A549 (cell line): Measurements from ENCODE around the gene CTIF. TPM values are rescaled to one million over a fixed set of nuclear protein-coding genes. Genes with fewer than 3 reads are reported as not detected.

Experiments
- ATAC-seq, 2 experiments: fragments of 200-7000 bp in 1 of 2; fragments of >200 bp in 1 of 2; cut with Nextera tagmentation in 1 of 2; cut with Tn5 transposase in 1 of 2; 3 replicates each; pipeline versions ENCODE4 v1.8.0 to v1.9.1; 2018 to 2020; ENCODE audit warnings: mild to moderate bottlenecking in 1 of 2, moderate library complexity in 1 of 2
- CTCF ChIA-PET: fragments of 300-600 bp; sonication (Branson Sonifier 250); formaldehyde crosslinking; extraction: SDS; loops from one replicate; lab custom pipeline; 2021; ENCODE audit warnings: antibody characterized with exemption, inconsistent platforms; lab: Yijun Ruan, JAX
- POLR2A ChIA-PET: fragments of 350-600 bp; formaldehyde crosslinking; extraction: SDS; loops from one replicate; lab custom pipeline; 2021; ENCODE audit warnings: antibody characterized with exemption, inconsistent platforms; lab: Yijun Ruan, JAX
- DNase-seq, 2 experiments: peaks; one replicate each; pipeline versions ENCODE4 v3.0.0 to v3.0.0-alpha.2; 2011 to 2016; ENCODE audit warnings: low read depth in 1 of 2, low spot score in 1 of 2
- FAIRE-seq: peaks from 2 replicates; lab custom pipeline; 2011; peaks lifted over from hg19 to GRCh38; lab: Jason Lieb, UNC
- H3K27ac ChIP-seq, 2 experiments: fragments of >200 bp; sonication (Bioruptor Twin); formaldehyde crosslinking; 3 replicates each; pipeline ENCODE4 v1.5.1; 2016 to 2017
- H3K4me1 ChIP-seq: fragments of >200 bp; sonication (Bioruptor Twin); formaldehyde crosslinking; 3 replicates; pipeline ENCODE4 v1.6.1; 2016
- H3K4me2 ChIP-seq: fragments of >200 bp; sonication (Bioruptor Twin); formaldehyde crosslinking; 3 replicates; pipeline ENCODE4 v1.6.1; 2016
- H3K4me3 ChIP-seq: fragments of >200 bp; sonication (Bioruptor Twin); formaldehyde crosslinking; 3 replicates; pipeline ENCODE4 v1.5.1; 2016
- H3K9me3 ChIP-seq: fragments of >200 bp; sonication (Bioruptor Twin); formaldehyde crosslinking; 3 replicates; pipeline ENCODE4 v1.6.1; 2016
- CHD4 ChIP-seq: fragments of 200-600 bp; sonication (generic); IDR thresholded peaks from 2 replicates; pipeline ENCODE4 v1.6.1; 2016; ENCODE audit warnings: antibody characterized with exemption, mild to moderate bottlenecking, borderline replicate concordance
- EHMT2 ChIP-seq: fragments of 200-600 bp; sonication (generic); IDR thresholded peaks from 2 replicates; pipeline ENCODE4 v1.6.1; 2016; ENCODE audit warnings: antibody characterized with exemption, low read depth, mild to moderate bottlenecking, moderate library complexity
- ESRRA ChIP-seq: fragments of 150-350 bp; IDR thresholded peaks from 2 replicates; pipeline ENCODE4 v1.6.1; 2014; ENCODE audit warnings: mild to moderate bottlenecking, low read length, borderline replicate concordance
- FOXS1 ChIP-seq: fragments of 250-450 bp; sonication (Bioruptor Pico); IDR thresholded peaks from 2 replicates; pipeline ENCODE4 v1.5.0; 2020; ENCODE audit warnings: mild to moderate bottlenecking, moderate library complexity
- GATA3 ChIP-seq: IDR thresholded peaks from 2 replicates; pipeline ENCODE4 v1.6.1; 2012; ENCODE audit warnings: borderline replicate concordance
- HEYL ChIP-seq: fragments of 250-450 bp; sonication (Bioruptor Pico); IDR thresholded peaks from 2 replicates; pipeline ENCODE4 v1.8.0; 2021; ENCODE audit warnings: mild to moderate bottlenecking, moderate library complexity
- KDM1A ChIP-seq: fragments of 200-600 bp; sonication (generic); IDR thresholded peaks from 2 replicates; pipeline ENCODE4 v1.6.1; 2016; ENCODE audit warnings: low read depth, mild to moderate bottlenecking
- MYC ChIP-seq: IDR thresholded peaks from 2 replicates; pipeline ENCODE4 v1.6.1; 2012; ENCODE audit warnings: mild to moderate bottlenecking, inconsistent platforms, low read length, improper control_type of control experiment, borderline replicate concordance
- PHF8 ChIP-seq: fragments of 200-600 bp; sonication (generic); IDR thresholded peaks from 2 replicates; pipeline ENCODE4 v1.6.1; 2016; ENCODE audit warnings: low read depth, mild to moderate bottlenecking, antibody characterized with exemption, moderate library complexity, borderline replicate concordance
- RCOR1 ChIP-seq: fragments of 150-350 bp; IDR thresholded peaks from 2 replicates; pipeline ENCODE4 v1.6.1; 2014; ENCODE audit warnings: antibody characterized with exemption, low read length, low read depth
- RNF2 ChIP-seq: fragments of 200-600 bp; sonication (generic); IDR thresholded peaks from 2 replicates; pipeline ENCODE4 v1.6.1; 2016; ENCODE audit warnings: low read depth, mild to moderate bottlenecking, antibody characterized with exemption, moderate library complexity, borderline replicate concordance
- TFCP2L1 ChIP-seq: fragments of 250-450 bp; sonication (Bioruptor Pico); IDR thresholded peaks from 2 replicates; pipeline ENCODE4 v1.5.0; 2021; ENCODE audit warnings: mild to moderate bottlenecking
- ZC3H11A ChIP-seq: fragments of 450-650 bp; IDR thresholded peaks from 2 replicates; pipeline ENCODE4 v1.6.1; 2014; ENCODE audit warnings: antibody characterized with exemption, mild to moderate bottlenecking
- WGBS: methylation state at CpG from one replicate; pipeline ENCODE4 v1.1.6; 2017; ENCODE audit errors: missing lambda C conversion rate; 5-methylcytosine and 5-hydroxymethylcytosine counted together
- polyA plus RNA-seq, 4 experiments: library from polyadenylated mRNA; depleted of rRNA in 3 of 4; stranded (reverse); fragments of >200 nt; fragmentation: RNase III in 1 of 4; extraction: RNeasy Plus Mini Kit Qiagen cat#74134 plus additional on column Dnase treatment in 1 of 4; gene quantifications; 2 replicates in 3 of 4; 3 replicates in 1 of 4; pipeline ENCODE4 v1.2.3, GENCODE V29; 2011 to 2017
- TF ChIP-seq, protein P1 (sequence below): IDR thresholded peaks from 2 replicates; pipeline ENCODE4 v1.6.1; 2012
- TF ChIP-seq, protein P2 (sequence below): fragments of >200 bp; sonication (Bioruptor Twin); formaldehyde crosslinking; IDR thresholded peaks from 3 replicates; pipeline ENCODE4 v1.6.1; 2016
- TF ChIP-seq, protein P3 (sequence below): fragments of 250-450 bp; sonication (Bioruptor Pico); IDR thresholded peaks from 2 replicates; pipeline ENCODE4 v1.5.0; 2021; ENCODE audit warnings: mild to moderate bottlenecking, moderate library complexity, borderline replicate concordance
- TF ChIP-seq, protein P4 (sequence below): fragments of 200-600 bp; sonication (generic); IDR thresholded peaks from 2 replicates; pipeline ENCODE4 v1.6.1; 2016; ENCODE audit warnings: antibody characterized with exemption, mild to moderate bottlenecking, moderate library complexity
- TF ChIP-seq, protein P5 (sequence below): fragments of 150-350 bp; IDR thresholded peaks from 2 replicates; pipeline ENCODE4 v1.6.1; 2014; ENCODE audit warnings: low read depth, mild to moderate bottlenecking, low read length
- TF ChIP-seq, protein P6 (sequence below): IDR thresholded peaks from 2 replicates; pipeline ENCODE4 v1.6.1; 2012

CTIF gene
- polyA plus RNA-seq, 2 of the 4 experiments (the other 2 are of a cell fraction): 17.0 to 24.7 TPM

DNA sequence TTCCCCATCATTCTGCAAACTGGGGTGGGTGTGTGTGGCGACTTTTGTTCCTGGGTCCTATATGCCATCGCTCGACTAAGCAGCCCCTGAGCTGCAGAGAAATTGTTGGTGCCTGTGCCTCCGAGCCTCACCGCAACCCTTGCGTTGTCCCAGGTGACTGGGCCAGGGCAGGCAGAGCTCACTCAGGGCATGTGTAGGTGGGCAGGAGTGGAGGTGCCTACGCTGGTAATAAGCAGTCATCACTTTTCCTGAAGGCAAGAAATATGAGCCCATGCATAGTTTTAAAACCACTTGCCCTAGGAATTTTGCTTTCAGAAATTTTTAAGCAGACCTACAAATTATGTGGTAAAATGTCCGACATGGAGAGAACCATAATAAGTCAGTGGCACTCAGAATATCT lies 214.1 kb downstream of the CTIF start:
- ATAC-seq (no peak), DNase-seq (no peak), FAIRE-seq (no peak)
- Histone ChIP-seq H3K4me3 (no peak overlapping the region), H3K27ac (no peak overlapping the region), H3K4me2 (no peak overlapping the region), H3K4me1 (no peaks in the 10 kb centered on the region), H3K9me3 (no peaks in the 10 kb centered on the region)
- CTCF ChIA-PET: no interaction called here
- POLR2A ChIA-PET: no interaction called here
- TF ChIP-seq, protein P1, sequence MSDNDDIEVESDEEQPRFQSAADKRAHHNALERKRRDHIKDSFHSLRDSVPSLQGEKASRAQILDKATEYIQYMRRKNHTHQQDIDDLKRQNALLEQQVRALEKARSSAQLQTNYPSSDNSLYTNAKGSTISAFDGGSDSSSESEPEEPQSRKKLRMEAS: no peak
- no peak for TF ChIP-seq EHMT2
- WGBS: 98% methylated on average over 8 of the region's 8 CpGs

DNA sequence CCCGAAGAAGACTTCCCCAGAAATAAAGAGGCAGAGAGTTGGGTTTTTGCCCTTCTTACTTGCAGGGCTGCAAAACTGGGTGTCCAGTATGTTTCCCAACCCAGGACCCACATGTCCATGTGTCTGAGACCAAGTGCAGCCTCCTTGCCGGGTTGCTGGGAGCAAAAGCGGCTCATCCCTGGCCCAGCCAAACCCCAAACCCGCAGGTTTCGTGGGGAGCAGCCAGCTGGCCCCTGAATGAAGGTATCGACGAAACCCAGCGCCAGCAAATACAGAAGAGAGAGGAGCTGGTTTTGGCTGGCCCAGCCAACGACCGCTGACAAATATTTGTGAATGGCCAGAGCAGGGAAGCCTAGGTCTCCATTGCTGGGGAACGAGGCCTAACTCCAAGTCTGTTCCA lies 214.9 kb downstream of the CTIF start:
- H3K9me3 ChIP-seq: no peaks in the 10 kb centered on the region
- FAIRE-seq: no peak
- no peak for ATAC-seq
- no peak for DNase-seq
- WGBS: 96% methylated on average over 9 of the region's 11 CpGs
- no peak overlapping the region for H3K27ac ChIP-seq
- TF ChIP-seq CHD4: no peak
- TF ChIP-seq, protein P2, sequence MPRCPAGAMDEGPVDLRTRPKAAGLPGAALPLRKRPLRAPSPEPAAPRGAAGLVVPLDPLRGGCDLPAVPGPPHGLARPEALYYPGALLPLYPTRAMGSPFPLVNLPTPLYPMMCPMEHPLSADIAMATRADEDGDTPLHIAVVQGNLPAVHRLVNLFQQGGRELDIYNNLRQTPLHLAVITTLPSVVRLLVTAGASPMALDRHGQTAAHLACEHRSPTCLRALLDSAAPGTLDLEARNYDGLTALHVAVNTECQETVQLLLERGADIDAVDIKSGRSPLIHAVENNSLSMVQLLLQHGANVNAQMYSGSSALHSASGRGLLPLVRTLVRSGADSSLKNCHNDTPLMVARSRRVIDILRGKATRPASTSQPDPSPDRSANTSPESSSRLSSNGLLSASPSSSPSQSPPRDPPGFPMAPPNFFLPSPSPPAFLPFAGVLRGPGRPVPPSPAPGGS: no peak
- no peak for TF ChIP-seq ZC3H11A
- no peak for TF ChIP-seq HEYL (CRISPR knock-in tag)
- TF ChIP-seq, all 56 proteins: peak for 0
- no peak overlapping the region for H3K4me2 ChIP-seq
- CTCF ChIA-PET: no interaction called here
- H3K4me1 ChIP-seq: no peaks in the 10 kb centered on the region
- POLR2A ChIA-PET: no interaction called here
- H3K4me3 ChIP-seq: no peak overlapping the region

DNA sequence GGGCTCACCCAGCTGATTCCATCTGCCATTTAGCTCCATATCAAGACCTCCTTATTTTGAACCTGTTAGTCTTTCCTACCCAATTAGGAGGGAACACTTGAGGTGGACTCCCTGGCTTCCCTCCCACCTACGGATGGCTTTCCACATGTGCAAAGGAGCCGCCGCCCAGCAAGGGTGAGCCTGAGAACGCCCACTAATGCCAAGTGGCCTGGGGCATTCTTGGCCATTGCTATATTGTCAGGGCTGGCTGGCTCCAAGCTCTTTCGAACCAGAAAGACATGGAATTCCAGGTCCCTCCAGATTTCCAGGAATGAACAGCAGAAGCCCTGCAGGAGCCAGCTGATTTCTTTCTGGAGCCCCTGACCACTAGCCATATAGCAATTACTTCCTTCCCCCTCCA lies 215.7 kb downstream of the CTIF start:
- 96% methylated on average over 5 of the region's 5 CpGs for WGBS
- H3K4me1 ChIP-seq: no peaks in the 10 kb centered on the region
- DNase-seq: no peak
- H3K9me3 ChIP-seq: no peaks in the 10 kb centered on the region
- CTCF ChIA-PET: no interaction called here
- H3K4me2 ChIP-seq: no peak overlapping the region
- no peak for FAIRE-seq
- no peak overlapping the region for H3K4me3 ChIP-seq
- H3K27ac ChIP-seq: no peak overlapping the region
- POLR2A ChIA-PET: no interaction called here
- ATAC-seq: no peak
- TF ChIP-seq GATA3 (no peak), MYC (no peak), RCOR1 (no peak)
- TF ChIP-seq, protein P2: no peak
- TF ChIP-seq, protein P3, sequence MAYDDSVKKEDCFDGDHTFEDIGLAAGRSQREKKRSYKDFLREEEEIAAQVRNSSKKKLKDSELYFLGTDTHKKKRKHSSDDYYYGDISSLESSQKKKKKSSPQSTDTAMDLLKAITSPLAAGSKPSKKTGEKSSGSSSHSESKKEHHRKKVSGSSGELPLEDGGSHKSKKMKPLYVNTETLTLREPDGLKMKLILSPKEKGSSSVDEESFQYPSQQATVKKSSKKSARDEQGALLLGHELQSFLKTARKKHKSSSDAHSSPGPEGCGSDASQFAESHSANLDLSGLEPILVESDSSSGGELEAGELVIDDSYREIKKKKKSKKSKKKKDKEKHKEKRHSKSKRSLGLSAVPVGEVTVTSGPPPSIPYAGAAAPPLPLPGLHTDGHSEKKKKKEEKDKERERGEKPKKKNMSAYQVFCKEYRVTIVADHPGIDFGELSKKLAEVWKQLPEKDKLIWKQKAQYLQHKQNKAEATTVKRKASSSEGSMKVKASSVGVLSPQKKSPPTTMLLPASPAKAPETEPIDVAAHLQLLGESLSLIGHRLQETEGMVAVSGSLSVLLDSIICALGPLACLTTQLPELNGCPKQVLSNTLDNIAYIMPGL: no peak
- TF ChIP-seq, all 56 proteins: peak for 0

DNA sequence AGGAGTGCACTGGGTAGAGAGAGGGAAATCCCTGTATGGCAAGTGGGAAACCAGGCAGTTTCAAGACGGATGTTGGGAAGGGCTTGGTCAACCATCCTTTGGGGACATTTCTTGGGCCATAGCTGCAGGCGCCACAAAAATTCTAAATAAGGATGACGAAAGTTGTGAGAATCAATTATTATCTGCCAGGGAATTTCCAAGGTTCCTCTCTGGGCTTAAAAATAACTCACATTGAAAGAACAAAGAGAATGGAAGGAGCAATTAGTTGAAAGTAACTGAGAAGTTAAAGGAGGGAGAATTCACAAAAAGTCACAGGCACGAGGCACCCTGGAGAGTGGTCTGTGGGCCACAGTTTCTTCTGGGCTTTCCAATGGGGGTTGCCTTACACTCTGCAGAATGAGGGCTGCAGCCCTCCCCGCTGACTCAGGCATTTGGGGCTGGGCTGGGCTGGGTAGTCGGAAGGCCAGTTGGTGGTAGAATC lies 216.2 kb downstream of the CTIF start:
- ATAC-seq (no peak), DNase-seq (no peak), FAIRE-seq (no peak)
- no peak overlapping the region for H3K27ac ChIP-seq
- no peaks in the 10 kb centered on the region for H3K4me1 ChIP-seq
- CTCF ChIA-PET: no interaction called here
- POLR2A ChIA-PET: no interaction called here
- 93% methylated on average over 5 of the region's 6 CpGs for WGBS
- H3K4me2 ChIP-seq: no peak overlapping the region
- no peak for TF ChIP-seq FOXS1 (CRISPR knock-in tag)
- TF ChIP-seq, protein P4, sequence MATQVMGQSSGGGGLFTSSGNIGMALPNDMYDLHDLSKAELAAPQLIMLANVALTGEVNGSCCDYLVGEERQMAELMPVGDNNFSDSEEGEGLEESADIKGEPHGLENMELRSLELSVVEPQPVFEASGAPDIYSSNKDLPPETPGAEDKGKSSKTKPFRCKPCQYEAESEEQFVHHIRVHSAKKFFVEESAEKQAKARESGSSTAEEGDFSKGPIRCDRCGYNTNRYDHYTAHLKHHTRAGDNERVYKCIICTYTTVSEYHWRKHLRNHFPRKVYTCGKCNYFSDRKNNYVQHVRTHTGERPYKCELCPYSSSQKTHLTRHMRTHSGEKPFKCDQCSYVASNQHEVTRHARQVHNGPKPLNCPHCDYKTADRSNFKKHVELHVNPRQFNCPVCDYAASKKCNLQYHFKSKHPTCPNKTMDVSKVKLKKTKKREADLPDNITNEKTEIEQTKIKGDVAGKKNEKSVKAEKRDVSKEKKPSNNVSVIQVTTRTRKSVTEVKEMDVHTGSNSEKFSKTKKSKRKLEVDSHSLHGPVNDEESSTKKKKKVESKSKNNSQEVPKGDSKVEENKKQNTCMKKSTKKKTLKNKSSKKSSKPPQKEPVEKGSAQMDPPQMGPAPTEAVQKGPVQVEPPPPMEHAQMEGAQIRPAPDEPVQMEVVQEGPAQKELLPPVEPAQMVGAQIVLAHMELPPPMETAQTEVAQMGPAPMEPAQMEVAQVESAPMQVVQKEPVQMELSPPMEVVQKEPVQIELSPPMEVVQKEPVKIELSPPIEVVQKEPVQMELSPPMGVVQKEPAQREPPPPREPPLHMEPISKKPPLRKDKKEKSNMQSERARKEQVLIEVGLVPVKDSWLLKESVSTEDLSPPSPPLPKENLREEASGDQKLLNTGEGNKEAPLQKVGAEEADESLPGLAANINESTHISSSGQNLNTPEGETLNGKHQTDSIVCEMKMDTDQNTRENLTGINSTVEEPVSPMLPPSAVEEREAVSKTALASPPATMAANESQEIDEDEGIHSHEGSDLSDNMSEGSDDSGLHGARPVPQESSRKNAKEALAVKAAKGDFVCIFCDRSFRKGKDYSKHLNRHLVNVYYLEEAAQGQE: no peak
- TF ChIP-seq PHF8: no peak
- TF ChIP-seq ESRRA: no peak
- TF ChIP-seq, protein P5, sequence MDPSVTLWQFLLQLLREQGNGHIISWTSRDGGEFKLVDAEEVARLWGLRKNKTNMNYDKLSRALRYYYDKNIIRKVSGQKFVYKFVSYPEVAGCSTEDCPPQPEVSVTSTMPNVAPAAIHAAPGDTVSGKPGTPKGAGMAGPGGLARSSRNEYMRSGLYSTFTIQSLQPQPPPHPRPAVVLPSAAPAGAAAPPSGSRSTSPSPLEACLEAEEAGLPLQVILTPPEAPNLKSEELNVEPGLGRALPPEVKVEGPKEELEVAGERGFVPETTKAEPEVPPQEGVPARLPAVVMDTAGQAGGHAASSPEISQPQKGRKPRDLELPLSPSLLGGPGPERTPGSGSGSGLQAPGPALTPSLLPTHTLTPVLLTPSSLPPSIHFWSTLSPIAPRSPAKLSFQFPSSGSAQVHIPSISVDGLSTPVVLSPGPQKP: no peak
- TF ChIP-seq, protein P6, sequence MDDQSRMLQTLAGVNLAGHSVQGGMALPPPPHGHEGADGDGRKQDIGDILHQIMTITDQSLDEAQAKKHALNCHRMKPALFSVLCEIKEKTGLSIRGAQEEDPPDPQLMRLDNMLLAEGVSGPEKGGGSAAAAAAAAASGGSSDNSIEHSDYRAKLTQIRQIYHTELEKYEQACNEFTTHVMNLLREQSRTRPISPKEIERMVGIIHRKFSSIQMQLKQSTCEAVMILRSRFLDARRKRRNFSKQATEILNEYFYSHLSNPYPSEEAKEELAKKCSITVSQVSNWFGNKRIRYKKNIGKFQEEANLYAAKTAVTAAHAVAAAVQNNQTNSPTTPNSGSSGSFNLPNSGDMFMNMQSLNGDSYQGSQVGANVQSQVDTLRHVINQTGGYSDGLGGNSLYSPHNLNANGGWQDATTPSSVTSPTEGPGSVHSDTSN: no peak
- no peak for TF ChIP-seq RNF2
- no peak for TF ChIP-seq TFCP2L1 (CRISPR knock-in tag)
- no peak for TF ChIP-seq KDM1A
- no peak overlapping the region for H3K4me3 ChIP-seq
- no peaks in the 10 kb centered on the region for H3K9me3 ChIP-seq
